ENCODE measurements around the gene RANGRF.

Gene RANGRF

DNA sequence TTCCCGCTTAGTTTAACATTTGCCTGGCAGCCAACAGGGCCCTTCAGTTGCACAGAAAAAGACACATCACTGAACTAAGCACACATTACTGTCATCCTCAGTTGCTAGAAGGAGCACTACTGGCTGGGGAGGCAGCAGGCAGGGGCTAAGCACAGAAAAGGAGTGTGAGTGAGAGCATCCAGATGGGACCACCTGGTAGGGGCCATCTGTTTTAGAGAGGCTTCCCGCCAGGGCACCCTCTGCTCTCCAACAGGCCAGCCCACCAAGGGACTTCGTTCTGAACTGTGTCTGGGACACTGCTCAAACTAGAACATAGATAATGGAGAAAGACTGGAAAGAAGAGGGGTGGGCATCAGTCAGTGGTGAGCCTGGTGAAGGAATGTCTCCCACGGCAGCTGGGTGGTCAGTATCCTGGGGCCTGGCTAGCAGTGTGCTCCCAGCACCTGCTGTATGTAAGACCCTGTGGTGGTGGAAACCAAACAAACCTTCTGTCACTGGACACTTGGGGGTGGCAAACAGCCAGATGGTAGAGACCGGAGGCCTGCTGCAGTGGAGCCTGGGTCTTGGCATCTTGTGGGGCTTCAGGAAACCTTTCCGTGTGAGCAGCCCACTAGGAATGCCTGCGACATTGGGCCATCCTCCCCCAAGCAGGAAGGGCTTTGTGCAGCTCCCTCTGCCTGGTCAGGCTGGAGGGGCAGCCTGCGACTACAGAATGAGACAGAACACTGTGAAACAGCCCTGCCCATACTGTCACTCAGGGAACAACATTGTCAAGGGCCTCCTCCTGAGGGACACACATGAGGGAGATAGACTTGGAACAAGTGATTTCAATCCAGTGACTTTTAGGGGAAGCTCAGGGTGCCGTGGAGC is 12.8 kb upstream of the RANGRF start:
- no peak for DNase-seq

GRCh38 chr17:8277317-8277716 is 11.2 kb upstream of the RANGRF start:
- DNase-seq, result no peak

GRCh38 chr17:8282345-8282744 is 6.1 kb upstream of the RANGRF start:
- DNase-seq, result no peak

DNA sequence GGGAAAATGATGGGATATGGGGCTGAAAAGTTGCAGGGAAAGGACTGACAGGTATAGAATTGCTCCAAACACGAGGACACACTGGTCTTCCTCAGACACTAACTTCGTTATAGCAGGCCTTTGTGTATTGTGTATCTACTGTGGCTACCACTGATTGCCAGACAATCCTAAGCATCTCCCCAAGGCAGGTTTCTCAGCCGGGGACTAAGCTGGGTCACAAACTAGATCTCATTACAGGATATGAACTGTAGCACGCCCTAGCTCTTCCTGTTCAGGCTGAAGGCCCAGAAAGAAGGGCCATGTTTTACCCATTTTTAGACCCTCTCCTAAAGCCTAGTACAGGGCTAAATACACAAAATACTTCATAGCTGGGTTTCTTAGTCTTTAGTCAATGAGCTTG is 5.1 kb upstream of the RANGRF start:
- DNase-seq, result no peak

DNA sequence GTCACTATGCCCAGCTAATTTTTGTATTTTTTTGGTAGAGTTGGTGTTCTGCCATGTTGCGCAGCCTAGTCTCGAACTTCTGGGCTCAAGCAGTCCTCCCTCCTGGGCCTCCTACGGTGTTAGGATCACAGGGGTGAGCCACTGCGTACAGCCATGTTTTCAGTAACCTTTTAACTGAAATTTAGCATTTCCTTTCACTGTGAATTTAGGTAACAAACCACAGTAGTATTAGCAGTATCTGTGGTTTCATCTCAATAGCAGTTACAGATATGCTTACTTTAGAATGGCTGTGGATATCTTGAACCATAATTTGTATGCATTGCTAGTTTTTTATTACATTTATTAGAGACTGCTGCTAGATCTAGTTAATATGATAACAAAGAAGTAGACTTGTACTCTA is 4.3 kb upstream of the RANGRF start:
- DNase-seq, result no peak

DNA sequence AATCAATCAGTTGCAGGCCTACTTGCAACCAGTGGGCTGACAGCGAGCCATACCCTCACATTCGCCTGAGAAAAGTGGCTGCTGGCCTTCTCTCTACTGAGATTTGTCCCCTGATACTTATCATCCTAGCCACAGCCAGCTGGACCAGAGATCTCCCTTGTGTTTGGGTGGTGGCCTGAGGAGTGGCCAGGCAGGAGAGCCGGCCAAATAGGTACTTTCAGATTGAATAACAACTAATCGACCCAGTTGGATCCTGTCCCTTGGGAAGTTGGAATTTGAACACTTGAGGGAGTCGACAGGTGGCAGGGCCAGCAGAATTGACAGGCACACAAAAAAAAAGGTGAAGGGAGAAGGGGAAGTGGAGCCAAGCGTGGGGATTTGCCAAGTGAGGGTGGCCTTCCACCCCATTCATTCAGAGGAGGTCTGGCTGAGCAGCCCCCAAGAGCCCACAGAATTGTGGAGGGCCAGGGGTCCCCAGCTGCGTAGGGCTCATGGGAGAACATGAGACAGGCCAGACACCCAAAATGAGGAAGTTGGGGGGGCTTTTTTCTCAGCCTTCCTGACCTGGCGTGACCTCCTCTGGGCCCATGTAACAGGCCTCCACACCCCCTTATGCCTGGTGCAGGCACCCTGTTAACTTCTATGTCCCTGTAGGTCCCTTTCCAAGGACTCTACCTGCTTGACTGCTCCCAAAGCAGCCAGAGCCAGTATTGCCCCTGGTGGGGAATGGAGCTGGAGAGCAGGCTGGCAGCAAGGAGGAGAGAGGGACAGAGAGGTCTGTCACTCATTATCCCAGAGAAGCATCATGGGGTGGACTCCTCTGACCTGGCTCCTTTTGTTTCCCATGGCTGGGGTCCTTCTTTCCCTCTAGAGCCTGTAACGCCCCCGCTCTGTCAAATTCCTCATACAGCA is 2.9 kb upstream of the RANGRF start:
- DNase-seq, result no peak

GRCh38 chr17:8287651-8288335 is 677 bp upstream of the RANGRF start:
- DNase-seq, result no peak

GRCh38 chr17:8289103-8289397 is 580 bp downstream of the RANGRF start:
- peak; percentile 40 for DNase-seq

- DNase-seq, result no peak
Measured at GRCh38 chr17:8290043-8290442, 1.6 kb downstream of the RANGRF start.

- DNase-seq, result no peak
Measured at GRCh38 chr17:8292639-8293395, 4.3 kb downstream of the RANGRF start.

- DNase-seq, result no peak
Measured at GRCh38 chr17:8294361-8294760, 5.9 kb downstream of the RANGRF start.

DNA sequence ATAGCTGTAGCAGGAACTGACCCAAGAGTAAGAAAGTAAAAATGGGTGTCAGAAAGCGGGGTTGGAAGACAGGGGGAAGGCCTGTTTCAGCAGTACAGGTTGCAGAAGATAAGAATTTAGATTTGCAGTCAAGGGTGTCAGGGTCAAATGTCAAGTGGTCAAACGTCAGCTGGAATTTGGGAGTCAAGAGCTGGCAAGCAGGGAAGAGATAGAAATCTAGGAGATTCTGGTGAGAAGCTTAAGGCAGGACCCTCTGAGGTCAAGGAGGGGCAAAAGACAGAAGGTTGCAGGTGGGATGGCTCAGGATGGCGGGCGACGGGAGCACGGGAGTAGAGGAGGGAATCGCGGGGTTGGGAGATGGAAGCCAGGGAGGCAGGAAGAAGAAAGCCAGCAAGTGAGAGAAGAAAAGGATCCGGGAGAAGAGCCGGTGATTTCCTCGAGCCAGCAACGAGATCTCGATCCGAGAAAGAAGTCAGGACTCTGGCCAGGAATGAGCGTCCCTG is 6.4 kb downstream of the RANGRF start:
- DNase-seq, result no peak

DNA sequence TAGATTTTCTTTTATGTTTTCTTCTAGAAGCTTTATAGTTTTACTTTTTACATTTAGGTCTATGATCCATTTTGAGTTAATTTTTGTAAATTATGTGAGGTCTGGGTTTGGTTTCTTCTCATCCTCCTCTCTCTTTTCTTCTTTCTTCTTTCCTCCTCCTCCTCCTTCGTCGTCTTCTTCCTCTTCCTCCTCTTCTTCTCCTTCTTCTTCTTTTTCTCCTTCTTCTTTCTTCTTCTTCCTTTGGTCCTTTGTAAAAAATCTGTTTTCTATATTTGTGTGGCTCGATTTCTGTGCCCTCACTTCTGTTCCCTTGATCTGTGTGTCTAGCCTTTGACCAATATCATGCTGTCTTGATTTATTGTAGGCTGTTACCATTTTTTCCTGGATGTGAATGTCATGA is 11.8 kb downstream of the RANGRF start:
- no peak for DNase-seq

DNA sequence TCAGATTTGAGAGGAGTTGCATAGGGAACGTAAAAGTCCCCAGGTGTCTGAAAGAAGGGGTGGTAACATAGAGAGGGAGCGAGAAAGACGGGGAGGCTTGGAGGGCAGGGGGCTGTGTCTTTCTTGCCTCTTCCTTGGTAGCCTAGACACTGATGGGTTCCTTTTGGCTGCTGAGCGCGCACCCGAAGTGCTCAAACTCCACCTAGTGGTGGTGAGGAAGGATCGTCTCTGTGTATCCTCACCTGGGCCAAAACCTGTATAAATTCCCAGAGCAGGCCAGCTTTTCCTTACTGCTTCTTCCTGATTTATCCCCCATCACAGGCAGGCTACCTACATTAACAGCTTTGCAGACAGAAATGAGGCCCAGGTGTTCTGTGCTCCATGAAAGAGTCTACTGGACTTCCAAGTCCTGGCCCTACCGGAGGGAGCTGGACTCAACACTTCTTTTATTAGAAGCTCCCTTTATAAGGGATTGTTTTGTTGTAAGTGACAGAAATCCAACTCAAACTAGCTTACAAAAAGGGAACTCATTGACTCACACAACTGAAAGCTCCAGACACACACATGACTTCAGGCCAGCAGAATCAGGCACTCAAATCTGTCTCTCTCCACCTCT is 12.3 kb downstream of the RANGRF start:
- DNase-seq, result peak; percentile 59

- DNase-seq, result no peak
Measured at GRCh38 chr17:8310601-8311123, 22.2 kb downstream of the RANGRF start.

DNA sequence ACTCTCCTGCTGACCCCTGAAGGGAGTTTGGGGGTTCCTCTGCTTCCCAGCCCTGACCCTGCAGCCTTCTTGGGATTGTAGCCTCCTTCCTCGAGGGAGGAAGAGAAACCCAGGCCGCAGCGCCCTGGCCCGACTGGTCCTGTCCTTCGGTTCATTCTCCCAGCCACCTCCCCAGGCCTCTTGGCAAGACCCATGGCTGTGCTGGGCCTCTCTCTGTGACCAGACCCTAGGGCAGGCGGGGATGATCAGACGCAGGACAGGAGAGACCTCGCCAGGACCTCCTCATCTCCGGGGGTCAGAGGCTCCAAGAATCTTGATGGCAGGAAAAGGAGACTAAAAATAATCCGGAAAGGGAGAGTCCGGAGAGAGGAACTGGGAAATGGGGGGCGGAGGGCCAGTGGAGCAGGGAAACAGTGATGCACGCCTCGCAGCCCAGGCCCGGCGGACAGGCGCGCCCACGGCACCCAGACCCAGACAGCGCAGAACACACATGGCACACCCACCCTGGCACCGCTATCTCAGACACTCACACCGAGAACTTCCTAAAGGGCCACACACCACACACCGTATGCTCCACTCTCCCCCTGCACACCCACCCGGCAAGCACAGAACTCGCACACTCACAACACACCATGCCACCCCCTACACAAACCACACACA is 22.8 kb downstream of the RANGRF start:
- no peak for DNase-seq

DNA sequence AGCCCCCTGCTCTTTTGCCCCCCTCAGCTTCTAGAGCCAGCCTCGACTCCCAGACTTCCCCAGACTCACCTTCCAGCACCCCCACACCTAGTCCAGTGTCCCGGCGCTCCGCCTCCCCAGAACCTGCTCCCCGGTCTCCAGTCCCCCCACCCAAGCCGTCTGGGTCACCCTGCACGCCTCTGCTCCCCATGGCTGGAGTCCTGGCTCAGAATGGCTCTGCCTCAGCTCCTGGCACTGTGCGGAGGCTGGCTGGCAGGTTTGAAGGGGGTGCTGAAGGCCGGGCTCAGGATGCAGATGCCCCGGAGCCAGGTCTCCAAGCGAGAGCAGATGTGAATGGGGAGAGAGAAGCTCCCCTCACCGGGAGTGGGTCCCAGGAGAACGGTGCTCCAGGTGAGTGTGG is 23.8 kb downstream of the RANGRF start:
- no peak for DNase-seq

- DNase-seq, result no peak
Measured at GRCh38 chr17:8312726-8313600, 24.5 kb downstream of the RANGRF start.

GRCh38 chr17:8314797-8315763 is 26.6 kb downstream of the RANGRF start:
- DNase-seq, result no peak

Data from activated CD4-positive, alpha-beta T cell treated with anti-CD3 and anti-CD28 coated beads, Interleukin-2, amount 50 U/mL, for 1 hour (primary cell).